Memory B cell (primary cell): ENCODE results near the gene HDAC10.

ENCODE experiments used
- ATAC-seq: fragments of 150-1000 bp; cut with Tn5 transposase; 2 replicates; pipeline ENCODE4 v1.10.0; 2021; ENCODE audit warnings: low read depth, mild to moderate bottlenecking, moderate library complexity
- DNase-seq, 2 donors: peaks; one replicate each; pipeline ENCODE4 v3.0.0; 2022; ENCODE audit warnings: low spot score in 2 of 2
- H3K27ac Mint-ChIP-seq: one replicate; pipeline ENCODE4 v1.8.0; 2022; ENCODE audit warnings: mild to moderate bottlenecking, moderate library complexity, mixed read lengths
- H3K27me3 Mint-ChIP-seq: one replicate; pipeline ENCODE4 v1.8.0; 2022; ENCODE audit warnings: mixed read lengths
- H3K36me3 Mint-ChIP-seq: one replicate; pipeline ENCODE4 v1.8.0; 2022; ENCODE audit warnings: mild to moderate bottlenecking, mixed read lengths
- H3K4me1 Mint-ChIP-seq: one replicate; pipeline ENCODE4 v1.8.0; 2022; ENCODE audit warnings: mixed read lengths
- H3K4me3 Mint-ChIP-seq: one replicate; pipeline ENCODE4 v1.8.0; 2022; ENCODE audit warnings: mild to moderate bottlenecking, moderate library complexity, mixed read lengths
- H3K9me3 Mint-ChIP-seq: one replicate; pipeline ENCODE4 v1.8.0; 2022; ENCODE audit warnings: mixed read lengths

Gene HDAC10

GRCh38 chr22:50250555-50251476 lies at the start of gene HDAC10:
TSS of gene HDAC10 (minus strand) at chr22:50251265. CDS start at chr22:50251032, 233 bp downstream.
- Mint-ChIP-seq H3K9me3 (no peaks in the 10 kb centered on the region), H3K27ac (peak within 1 kb of the TSS; percentile 58), H3K36me3 (no peaks in the 10 kb centered on the region), H3K4me1 (peaks cover 10% of the 10 kb centered on the region), H3K4me3 (peak within 1 kb of the TSS; percentile 80), H3K27me3 (no peaks in the 10 kb centered on the region)
- DNase-seq, result peak; percentile 64 to 68
- ATAC-seq, result peak; percentile 55

GRCh38 chr22:50300620-50301257 lies 49.7 kb upstream of the HDAC10 start:
- ATAC-seq, result no peak
- H3K4me3 Mint-ChIP-seq, result peak overlapping the region; percentile 46
- no peaks in the 10 kb centered on the region for H3K36me3 Mint-ChIP-seq
- peaks cover 45% of the 10 kb centered on the region for H3K4me1 Mint-ChIP-seq
- peaks cover 7% of the 10 kb centered on the region for H3K27me3 Mint-ChIP-seq
- DNase-seq, result no peak
- no peaks in the 10 kb centered on the region for H3K9me3 Mint-ChIP-seq
- peak overlapping the region; percentile 53 for H3K27ac Mint-ChIP-seq

- ATAC-seq, result no peak
- H3K4me3 Mint-ChIP-seq, result no peak overlapping the region
- no peak overlapping the region for H3K27ac Mint-ChIP-seq
- no peak for DNase-seq
- H3K4me1 Mint-ChIP-seq, result peaks cover 42% of the 10 kb centered on the region
- no peaks in the 10 kb centered on the region for H3K36me3 Mint-ChIP-seq
- H3K9me3 Mint-ChIP-seq, result no peaks in the 10 kb centered on the region
- H3K27me3 Mint-ChIP-seq, result peaks cover 7% of the 10 kb centered on the region
Measured at GRCh38 chr22:50299785-50300619, 48.9 kb upstream of the HDAC10 start.

- Mint-ChIP-seq H3K4me1 (peaks cover 34% of the 10 kb centered on the region), H3K27me3 (peaks cover 7% of the 10 kb centered on the region), H3K9me3 (no peaks in the 10 kb centered on the region), H3K4me3 (peak overlapping the region; percentile 73), H3K36me3 (no peaks in the 10 kb centered on the region), H3K27ac (peak overlapping the region; percentile 50)
- DNase-seq, result no peak
- peak; percentile 43 for ATAC-seq
Measured at GRCh38 chr22:50298937-50299784, 48.1 kb upstream of the HDAC10 start.

GRCh38 chr22:50298266-50298637 lies 47.2 kb upstream of the HDAC10 start:
- ATAC-seq (no peak), DNase-seq (no peak)
- H3K4me3 Mint-ChIP-seq, result no peak overlapping the region
- H3K27ac Mint-ChIP-seq, result no peak overlapping the region
- H3K36me3 Mint-ChIP-seq, result no peaks in the 10 kb centered on the region
- peaks cover 7% of the 10 kb centered on the region for H3K27me3 Mint-ChIP-seq
- H3K9me3 Mint-ChIP-seq, result no peaks in the 10 kb centered on the region
- H3K4me1 Mint-ChIP-seq, result peaks cover 28% of the 10 kb centered on the region

- Mint-ChIP-seq H3K27me3 (peaks cover 7% of the 10 kb centered on the region), H3K36me3 (no peaks in the 10 kb centered on the region), H3K4me1 (peaks cover 27% of the 10 kb centered on the region), H3K27ac (no peak overlapping the region), H3K4me3 (no peak overlapping the region), H3K9me3 (no peaks in the 10 kb centered on the region)
- DNase-seq (no peak), ATAC-seq (no peak)
Measured at GRCh38 chr22:50297510-50298265, 46.6 kb upstream of the HDAC10 start.

GRCh38 chr22:50296658-50297490 lies 45.8 kb upstream of the HDAC10 start:
- no peaks in the 10 kb centered on the region for H3K9me3 Mint-ChIP-seq
- peaks cover 27% of the 10 kb centered on the region for H3K4me1 Mint-ChIP-seq
- H3K36me3 Mint-ChIP-seq, result no peaks in the 10 kb centered on the region
- DNase-seq, result no peak
- ATAC-seq, result no peak
- no peak overlapping the region for H3K27ac Mint-ChIP-seq
- H3K27me3 Mint-ChIP-seq, result peaks cover 9% of the 10 kb centered on the region
- no peak overlapping the region for H3K4me3 Mint-ChIP-seq

GRCh38 chr22:50294319-50294656 lies 43.2 kb upstream of the HDAC10 start:
- ATAC-seq (no peak), DNase-seq (no peak)
- H3K36me3 Mint-ChIP-seq, result no peaks in the 10 kb centered on the region
- no peak overlapping the region for H3K27ac Mint-ChIP-seq
- no peaks in the 10 kb centered on the region for H3K9me3 Mint-ChIP-seq
- peaks cover 27% of the 10 kb centered on the region for H3K4me1 Mint-ChIP-seq
- H3K27me3 Mint-ChIP-seq, result peaks cover 15% of the 10 kb centered on the region
- H3K4me3 Mint-ChIP-seq, result no peak overlapping the region

GRCh38 chr22:50293441-50294318 lies 42.6 kb upstream of the HDAC10 start:
- Mint-ChIP-seq H3K4me3 (no peak overlapping the region), H3K9me3 (no peaks in the 10 kb centered on the region), H3K4me1 (peaks cover 24% of the 10 kb centered on the region), H3K36me3 (no peaks in the 10 kb centered on the region), H3K27me3 (peaks cover 12% of the 10 kb centered on the region), H3K27ac (no peak overlapping the region)
- peak; percentile 30 for ATAC-seq
- no peak for DNase-seq

GRCh38 chr22:50292643-50293440 lies 41.8 kb upstream of the HDAC10 start:
- H3K27ac Mint-ChIP-seq, result peak overlapping the region; percentile 35
- H3K4me3 Mint-ChIP-seq, result peak overlapping the region; percentile 59

More at GRCh38 chr22:50292643-50293440, 41.8 kb upstream of the HDAC10 start:
- Mint-ChIP-seq H3K27me3 (peaks cover 12% of the 10 kb centered on the region), H3K36me3 (no peaks in the 10 kb centered on the region), H3K9me3 (no peaks in the 10 kb centered on the region), H3K4me1 (peaks cover 24% of the 10 kb centered on the region)
- ATAC-seq (peak; percentile 88), DNase-seq (peak in 1 of 2 donors; percentile 64)
